NOMO-1 treated with dmso at 0.1 percent for 144 hours (cell line): ENCODE data around the gene SIRPB2.
A peak's percentile ranks its signal among the peaks of the same experiment; 100 is the strongest.

Experiments
- DNase-seq: peaks from one replicate; lab custom pipeline; 2025; ENCODE audit not compliant: unreplicated experiment; lab: John Stamatoyannopoulos, UW

Gene SIRPB2

GRCh38 chr20:1491281-1491840 is at the start of gene SIRPB2:
Gene SIRPB2, minus strand, starts transcription at chr20:1491420. Its CDS starts 61 bp downstream, at chr20:1491359.
- DNase-seq: peak; percentile 79

GRCh38 chr20:1539816-1540419 is 48.7 kb upstream of the SIRPB2 start:
- no peak for DNase-seq

GRCh38 chr20:1538655-1539054 is 47.4 kb upstream of the SIRPB2 start:
- no peak for DNase-seq

- DNase-seq: peak; percentile 98
Measured at GRCh38 chr20:1537731-1538058, 46.5 kb upstream of the SIRPB2 start.

GRCh38 chr20:1536893-1537730 is 45.9 kb upstream of the SIRPB2 start:
- peak; percentile 65 for DNase-seq

- peak; percentile 72 for DNase-seq
Measured at GRCh38 chr20:1535420-1536175, 44.4 kb upstream of the SIRPB2 start.

GRCh38 chr20:1534526-1534925 is 43.3 kb upstream of the SIRPB2 start:
- peak; percentile 24 for DNase-seq

GRCh38 chr20:1533059-1533458 is 41.8 kb upstream of the SIRPB2 start:
- no peak for DNase-seq

GRCh38 chr20:1528811-1529210 is 37.6 kb upstream of the SIRPB2 start:
- DNase-seq: no peak

GRCh38 chr20:1527923-1528322 is 36.7 kb upstream of the SIRPB2 start:
- DNase-seq: no peak

GRCh38 chr20:1526896-1527295 is 35.7 kb upstream of the SIRPB2 start:
- no peak for DNase-seq

- peak; percentile 15 for DNase-seq
Measured at GRCh38 chr20:1526310-1526709, 35.1 kb upstream of the SIRPB2 start.

- peak; percentile 70 for DNase-seq
Measured at GRCh38 chr20:1524004-1524403, 32.8 kb upstream of the SIRPB2 start.

- no peak for DNase-seq
Measured at GRCh38 chr20:1517010-1517409, 25.8 kb upstream of the SIRPB2 start.

- DNase-seq: no peak
Measured at GRCh38 chr20:1513801-1514200, 22.6 kb upstream of the SIRPB2 start.

- peak; percentile 29 for DNase-seq
Measured at GRCh38 chr20:1509237-1509636, 18.0 kb upstream of the SIRPB2 start.

GRCh38 chr20:1508574-1508973 is 17.4 kb upstream of the SIRPB2 start:
- no peak for DNase-seq

GRCh38 chr20:1507276-1507675 is 16.1 kb upstream of the SIRPB2 start:
- no peak for DNase-seq

- DNase-seq: no peak
Measured at GRCh38 chr20:1505871-1506270, 14.7 kb upstream of the SIRPB2 start.

GRCh38 chr20:1505361-1505760 is 14.1 kb upstream of the SIRPB2 start:
- DNase-seq: no peak

GRCh38 chr20:1503564-1504227 is 12.5 kb upstream of the SIRPB2 start:
- peak; percentile 87 for DNase-seq
